ENCODE measurements around the gene BRD1. TPM values are rescaled to one million over a fixed set of nuclear protein-coding genes. Genes with fewer than 3 reads are reported as not detected.

BRD1 gene
- 35.1 TPM for total RNA-seq

DNA sequence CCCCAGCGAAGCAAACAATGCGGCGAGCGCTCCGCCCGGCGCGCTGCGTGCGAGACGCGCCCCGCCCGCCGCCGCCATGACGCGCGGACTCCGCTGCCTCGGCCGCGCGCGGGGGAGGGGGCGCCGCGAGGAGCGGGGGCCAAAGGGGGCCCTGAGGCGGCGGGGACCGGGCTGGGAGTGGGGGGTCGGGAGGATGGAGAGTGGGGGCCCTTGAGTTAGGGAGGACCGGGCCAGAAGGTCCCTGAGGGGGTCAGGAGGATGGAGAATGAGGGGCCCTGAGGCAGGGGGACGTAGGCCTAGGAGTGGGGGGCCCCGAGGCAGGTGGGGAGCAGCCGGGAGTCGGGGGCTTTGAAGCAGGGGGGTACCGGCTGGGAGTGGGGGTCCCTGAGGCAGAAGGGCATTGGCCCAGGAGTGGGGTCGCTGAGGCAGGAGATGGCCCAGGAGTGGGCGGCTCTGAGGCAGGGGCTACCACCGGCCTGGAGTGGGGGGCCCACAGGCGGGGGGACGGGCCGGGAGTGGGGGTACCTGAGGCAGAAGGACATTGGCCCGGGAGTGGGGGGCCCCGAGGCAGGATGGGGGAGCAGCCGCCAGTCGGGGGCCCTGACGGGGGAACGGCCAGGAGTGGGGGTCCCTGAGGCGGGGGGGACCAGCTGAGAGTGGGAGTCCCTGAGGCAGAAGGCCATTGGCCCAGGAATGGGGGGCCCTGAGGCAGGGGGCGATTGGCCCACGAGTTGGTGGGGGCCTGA lies at the start of gene BRD1:
Gene BRD1, minus strand, starts transcription at position 21 of the 746 bp plus-strand sequence. CDS start 3,556 bp downstream, outside the sequence.
- Histone ChIP-seq H3K4me1 (peaks cover 44% of the 10 kb centered on the region), H3K27ac (peak within 1 kb of the TSS; percentile 88), H3K36me3 (peaks cover 0 to 9% of the 10 kb centered on the region in 2 donors), H3K4me3 (peak within 1 kb of the TSS; percentile 77 to 86), H3K27me3 (no peaks in the 10 kb centered on the region), H3K9me3 (no peaks in the 10 kb centered on the region)
- intact Hi-C loops (cut with DNase I) = no loop called here
- TF ChIP-seq, protein P1, sequence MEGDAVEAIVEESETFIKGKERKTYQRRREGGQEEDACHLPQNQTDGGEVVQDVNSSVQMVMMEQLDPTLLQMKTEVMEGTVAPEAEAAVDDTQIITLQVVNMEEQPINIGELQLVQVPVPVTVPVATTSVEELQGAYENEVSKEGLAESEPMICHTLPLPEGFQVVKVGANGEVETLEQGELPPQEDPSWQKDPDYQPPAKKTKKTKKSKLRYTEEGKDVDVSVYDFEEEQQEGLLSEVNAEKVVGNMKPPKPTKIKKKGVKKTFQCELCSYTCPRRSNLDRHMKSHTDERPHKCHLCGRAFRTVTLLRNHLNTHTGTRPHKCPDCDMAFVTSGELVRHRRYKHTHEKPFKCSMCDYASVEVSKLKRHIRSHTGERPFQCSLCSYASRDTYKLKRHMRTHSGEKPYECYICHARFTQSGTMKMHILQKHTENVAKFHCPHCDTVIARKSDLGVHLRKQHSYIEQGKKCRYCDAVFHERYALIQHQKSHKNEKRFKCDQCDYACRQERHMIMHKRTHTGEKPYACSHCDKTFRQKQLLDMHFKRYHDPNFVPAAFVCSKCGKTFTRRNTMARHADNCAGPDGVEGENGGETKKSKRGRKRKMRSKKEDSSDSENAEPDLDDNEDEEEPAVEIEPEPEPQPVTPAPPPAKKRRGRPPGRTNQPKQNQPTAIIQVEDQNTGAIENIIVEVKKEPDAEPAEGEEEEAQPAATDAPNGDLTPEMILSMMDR (IDR thresholded peaks at IDR 0.05) = no peak
- TF ChIP-seq POLR2AphosphoS5 (IDR thresholded peaks at IDR 0.05; ENCODE audit: insufficient read depth in 1 of 2, low read depth in 1 of 2) (no peak), POLR2A (IDR thresholded peaks at IDR 0.05) (peak in 1 of 2 donors; percentile 39)
- no peak for DNase-seq (ENCODE audit: extremely low spot score in 2 of 2)

DNA sequence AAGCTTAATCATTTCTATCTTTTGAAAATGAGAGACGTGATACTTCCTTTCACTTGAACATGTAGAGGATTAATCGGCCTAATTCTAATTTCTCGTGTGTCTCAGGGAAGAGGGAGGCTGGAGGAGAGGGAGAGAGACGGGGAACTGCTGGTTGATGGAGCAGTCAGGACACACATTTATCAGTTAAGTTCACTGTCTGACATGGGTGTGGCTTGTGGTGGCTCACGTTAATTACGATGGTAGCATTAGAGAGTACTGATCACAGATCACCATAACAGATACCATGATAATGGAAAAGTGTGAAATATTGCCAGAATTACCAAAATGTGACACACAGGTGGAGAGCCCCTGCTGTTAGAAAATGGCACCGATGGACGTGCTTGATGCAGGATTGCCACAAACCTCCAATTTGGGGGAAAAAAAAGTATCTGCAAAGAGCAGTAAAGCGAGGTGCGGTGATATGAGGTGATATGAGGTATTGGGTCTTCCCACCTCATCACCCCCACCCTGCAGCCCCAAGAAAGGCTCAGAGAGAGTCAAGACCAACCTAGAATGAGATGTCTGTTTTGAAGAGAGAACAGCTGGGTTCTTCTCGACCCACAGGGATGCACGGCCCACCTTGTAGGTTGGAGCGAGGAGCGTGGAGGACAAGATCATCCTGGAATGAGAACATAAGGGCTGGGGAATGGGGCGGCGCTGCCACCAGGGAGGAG lies 45.7 kb upstream of the BRD1 start:
- TF ChIP-seq, protein P1 (IDR thresholded peaks at IDR 0.05) = no peak
- TF ChIP-seq POLR2AphosphoS5 (IDR thresholded peaks at IDR 0.05; ENCODE audit: insufficient read depth in 1 of 2, low read depth in 1 of 2) (no peak), POLR2A (IDR thresholded peaks at IDR 0.05) (no peak)
- H3K27me3 ChIP-seq = no peaks in the 10 kb centered on the region
- H3K4me1 ChIP-seq = no peaks in the 10 kb centered on the region
- H3K27ac ChIP-seq = no peak overlapping the region
- H3K36me3 ChIP-seq = no peaks in the 10 kb centered on the region
- intact Hi-C loops (cut with DNase I) = no loop called here
- peaks cover 9% of the 10 kb centered on the region for H3K9me3 ChIP-seq
- no peak overlapping the region for H3K4me3 ChIP-seq
- no peak for DNase-seq (ENCODE audit: extremely low spot score in 2 of 2)

DNA sequence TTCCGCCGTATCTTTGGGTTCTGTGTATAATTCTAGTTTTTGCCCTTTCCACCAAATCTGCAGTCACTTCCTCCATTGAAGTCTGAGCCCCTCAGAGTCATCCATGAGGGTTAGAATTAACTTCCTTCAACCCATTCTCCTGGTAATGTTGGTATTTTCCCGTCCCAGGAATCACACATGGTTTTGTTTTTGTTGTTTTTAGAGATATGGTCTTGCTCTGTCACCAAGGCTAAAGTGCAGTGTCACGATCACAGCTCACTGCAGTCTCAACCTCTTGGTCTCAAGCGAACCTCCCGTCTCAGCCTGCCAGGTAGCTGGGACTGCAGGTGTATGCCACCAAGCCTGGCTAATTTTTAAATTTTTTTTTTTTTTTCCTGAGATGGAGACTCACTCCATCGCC lies 44.7 kb upstream of the BRD1 start:
- TF ChIP-seq POLR2A (IDR thresholded peaks at IDR 0.05) (no peak), POLR2AphosphoS5 (IDR thresholded peaks at IDR 0.05; ENCODE audit: insufficient read depth in 1 of 2, low read depth in 1 of 2) (no peak)
- TF ChIP-seq, protein P1 (IDR thresholded peaks at IDR 0.05) = no peak
- Histone ChIP-seq H3K27ac (no peak overlapping the region), H3K27me3 (no peaks in the 10 kb centered on the region), H3K4me3 (no peak overlapping the region), H3K36me3 (peaks cover 0 to 6% of the 10 kb centered on the region in 2 donors), H3K9me3 (peaks cover 9% of the 10 kb centered on the region), H3K4me1 (no peaks in the 10 kb centered on the region)
- intact Hi-C loops (cut with DNase I) = no loop called here
- DNase-seq (ENCODE audit: extremely low spot score in 2 of 2) = no peak

DNA sequence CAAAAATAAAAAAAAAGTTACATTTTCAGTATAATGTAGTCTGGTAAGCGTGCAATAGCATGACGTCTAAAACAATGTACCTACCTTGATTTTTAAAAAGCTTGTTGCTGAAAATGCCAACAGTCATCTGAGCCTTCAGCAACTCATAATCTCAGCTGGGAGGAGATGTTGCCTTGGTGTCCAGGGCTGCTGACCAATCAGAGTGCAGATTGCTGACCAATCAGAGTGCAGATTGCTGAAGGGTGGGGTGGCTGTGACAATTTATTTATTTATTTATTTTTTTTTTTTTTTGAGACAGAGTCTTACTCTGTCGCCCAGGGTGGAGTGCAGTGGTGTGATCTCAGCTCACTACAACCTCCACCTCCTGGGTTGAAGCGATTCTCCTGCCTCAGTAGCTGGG lies 43.8 kb upstream of the BRD1 start:
- Histone ChIP-seq H3K9me3 (peaks cover 9% of the 10 kb centered on the region), H3K27me3 (no peaks in the 10 kb centered on the region), H3K4me3 (no peak overlapping the region), H3K36me3 (peaks cover 0 to 13% of the 10 kb centered on the region in 2 donors), H3K4me1 (no peaks in the 10 kb centered on the region), H3K27ac (no peak overlapping the region)
- DNase-seq (ENCODE audit: extremely low spot score in 2 of 2) = no peak
- TF ChIP-seq POLR2AphosphoS5 (IDR thresholded peaks at IDR 0.05; ENCODE audit: insufficient read depth in 1 of 2, low read depth in 1 of 2) = no peak
- TF ChIP-seq, protein P1 (IDR thresholded peaks at IDR 0.05) = no peak
- TF ChIP-seq POLR2A (IDR thresholded peaks at IDR 0.05) = no peak
- intact Hi-C loops (cut with DNase I) = no loop called here
